ENCODE measurements around the gene ABCD3.
A peak's percentile ranks its signal among the peaks of the same experiment; 100 is the strongest.

Gene ABCD3

DNA sequence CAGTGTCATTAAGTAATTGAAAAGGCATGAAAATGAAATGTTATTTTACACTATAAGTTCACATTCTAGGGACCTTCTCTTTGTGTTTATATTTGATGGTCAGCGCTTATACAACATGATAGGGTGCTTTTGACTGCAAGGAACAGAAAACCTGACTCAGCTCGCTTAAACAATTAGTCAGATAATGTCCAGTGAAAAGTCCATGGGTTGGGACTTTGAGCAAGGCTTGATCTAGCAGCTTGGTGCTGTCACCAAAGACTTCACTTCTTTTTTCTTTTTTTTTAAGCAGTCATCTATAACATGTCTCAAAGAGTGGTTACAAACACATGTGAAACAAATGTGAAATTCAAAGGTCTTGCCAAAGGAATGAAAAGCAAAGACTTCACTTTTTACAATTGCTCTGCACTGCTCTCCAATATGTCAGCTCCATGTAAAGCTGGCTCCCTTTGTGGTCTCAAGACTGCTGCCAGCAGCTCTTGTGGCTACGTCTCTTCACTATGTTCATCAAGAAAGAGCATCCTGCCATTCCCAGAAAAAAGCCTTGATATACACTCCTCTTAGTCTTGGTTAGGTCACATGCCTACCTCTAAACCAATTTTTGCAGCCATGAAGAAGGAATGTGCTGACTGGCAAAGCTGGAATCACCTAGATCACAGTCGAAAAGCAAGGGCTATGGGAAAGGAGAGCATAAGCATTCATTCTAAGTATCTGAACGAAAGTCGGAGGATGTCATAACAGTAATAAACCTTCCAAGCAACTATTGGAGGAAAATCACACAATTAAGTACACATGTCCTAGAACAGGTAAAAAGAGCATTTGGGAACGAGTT, 108.2 kb downstream of the ABCD3 start:
- no peak for DNase-seq (ENCODE audit: low read depth, low spot score)

DNA sequence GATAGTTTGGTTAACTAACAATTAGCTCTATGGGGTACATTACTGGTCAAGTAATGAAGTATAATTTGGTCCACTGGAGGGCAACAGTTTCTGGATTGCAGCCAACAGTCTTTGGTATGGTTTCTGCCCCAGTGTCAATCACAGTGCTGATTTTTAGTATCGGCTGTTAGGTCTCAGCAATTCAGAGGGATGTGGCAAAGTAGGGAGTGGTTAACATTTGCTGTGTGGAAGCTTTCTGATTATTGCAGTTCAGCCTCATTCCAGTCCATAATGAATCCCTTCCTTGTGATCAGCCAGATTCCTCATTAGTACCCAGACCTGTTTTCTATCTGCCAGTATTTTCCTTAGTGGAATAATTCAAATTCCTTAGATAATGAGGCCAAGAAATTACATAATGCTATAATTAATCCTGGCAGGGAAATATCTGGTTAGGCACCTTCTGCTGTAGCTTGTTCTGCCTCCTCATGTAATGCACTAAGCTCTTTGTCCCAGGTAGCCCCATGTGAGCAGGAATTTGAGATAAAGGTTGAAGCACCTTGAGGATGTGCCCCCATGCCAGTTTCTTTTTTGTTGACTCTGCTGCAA, 109.3 kb downstream of the ABCD3 start:
- no peak for DNase-seq (ENCODE audit: low read depth, low spot score)

- DNase-seq (ENCODE audit: low read depth, low spot score) = no peak
Measured at GRCh38 chr1:94528299-94528698, 110.1 kb downstream of the ABCD3 start.

- DNase-seq (ENCODE audit: low read depth, low spot score) = no peak
Measured at GRCh38 chr1:94528826-94529225, 110.6 kb downstream of the ABCD3 start.

- no peak for DNase-seq (ENCODE audit: low read depth, low spot score)
Measured at GRCh38 chr1:94529416-94529815, 111.2 kb downstream of the ABCD3 start.

GRCh38 chr1:94530373-94530878, 112.2 kb downstream of the ABCD3 start:
- no peak for DNase-seq (ENCODE audit: low read depth, low spot score)

DNA sequence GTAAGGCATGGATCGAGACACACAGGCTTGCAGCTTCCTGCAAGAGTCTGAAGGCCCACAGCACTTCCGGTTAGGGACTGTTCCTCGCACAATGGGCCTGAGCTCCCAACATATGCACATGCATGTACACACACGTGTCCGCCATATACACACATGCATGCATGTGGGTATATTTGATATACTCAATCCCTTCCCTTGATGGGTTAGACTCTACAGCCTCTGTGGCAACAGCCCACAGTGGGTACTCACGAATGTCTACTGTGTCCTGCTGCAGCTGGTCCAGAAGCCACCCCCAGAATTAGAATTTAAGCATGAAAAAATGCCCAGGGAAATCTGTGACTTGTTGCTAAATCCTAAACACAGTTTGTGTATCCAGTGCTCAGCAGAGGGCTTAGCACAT, 113.5 kb downstream of the ABCD3 start:
- DNase-seq (ENCODE audit: low read depth, low spot score) = no peak

DNA sequence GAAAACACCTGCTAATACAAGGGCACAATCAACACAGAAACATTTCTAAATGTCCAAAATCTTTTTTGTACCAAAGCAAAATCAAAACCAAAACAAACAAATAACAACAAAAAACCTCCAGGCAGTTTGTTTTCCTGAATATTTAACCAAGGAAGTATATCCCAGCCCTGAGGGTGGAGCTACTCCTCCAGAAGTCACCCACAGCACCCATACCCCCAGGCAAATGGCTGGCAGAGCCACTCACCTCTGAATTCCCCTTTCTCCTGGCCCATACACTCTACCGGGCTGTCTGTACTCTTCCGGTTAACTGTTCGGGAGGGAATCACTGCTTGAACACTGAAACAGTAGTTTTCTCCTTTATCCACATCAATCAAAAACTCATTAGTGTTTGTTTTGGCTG, 113.9 kb downstream of the ABCD3 start:
- no peak for DNase-seq (ENCODE audit: low read depth, low spot score)

DNA sequence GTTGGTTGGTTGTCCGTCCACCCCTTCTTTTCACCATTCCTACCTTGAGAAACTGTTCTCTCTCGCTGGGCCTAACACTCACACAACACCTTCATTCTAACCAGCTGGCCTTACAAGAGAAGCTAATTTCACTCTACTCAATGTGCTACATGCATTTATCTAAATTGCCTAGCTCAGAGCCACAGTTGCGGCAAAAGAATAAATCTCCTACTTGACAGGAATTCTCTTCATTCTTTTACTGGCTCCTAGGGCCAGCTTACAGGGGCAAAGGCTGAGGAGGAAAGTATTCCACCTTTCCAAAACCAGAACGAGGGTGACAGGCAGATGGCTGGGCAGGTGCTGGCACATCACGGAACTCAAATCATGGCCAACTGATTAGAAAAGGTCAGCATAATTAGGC, 116.9 kb downstream of the ABCD3 start:
- no peak for DNase-seq (ENCODE audit: low read depth, low spot score)

DNA sequence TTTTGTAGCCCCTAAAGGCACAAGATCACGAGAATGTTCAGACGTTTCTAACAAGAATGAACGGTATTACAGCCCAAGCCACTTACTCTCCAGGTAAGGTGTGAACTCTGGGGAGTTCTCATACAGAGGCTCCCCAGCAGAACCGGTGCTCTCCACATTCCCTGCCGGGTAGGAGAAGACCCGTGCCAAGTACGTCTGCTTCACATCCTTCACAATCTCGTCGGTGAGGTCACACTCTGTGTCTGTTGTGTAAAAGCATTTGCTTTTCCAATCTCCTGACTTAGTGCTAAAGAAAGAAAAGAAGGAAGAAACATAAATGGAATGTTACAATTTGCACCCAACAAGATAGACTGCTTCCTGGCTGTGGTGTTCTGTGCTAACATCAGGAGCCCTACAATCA, 117.7 kb downstream of the ABCD3 start:
- DNase-seq (ENCODE audit: low read depth, low spot score) = no peak

DNA sequence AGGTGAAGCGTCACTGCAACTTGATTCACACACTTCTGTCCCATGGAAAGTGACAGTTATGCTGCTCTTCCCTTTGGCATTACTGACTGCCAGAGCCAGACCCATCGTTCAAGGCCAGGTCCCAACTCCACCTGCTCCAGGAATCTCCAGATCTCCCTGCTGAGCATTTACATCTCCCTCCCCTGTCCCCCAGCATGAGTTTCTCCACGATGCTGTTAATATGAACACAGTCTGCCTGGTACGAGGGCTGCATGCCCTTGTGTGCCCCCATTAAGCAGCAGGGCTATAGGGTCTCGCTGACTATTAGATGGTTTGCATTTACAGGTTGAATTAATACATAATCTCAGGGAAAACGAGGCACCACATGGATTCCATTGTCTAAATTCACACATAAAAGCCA, 119.1 kb downstream of the ABCD3 start:
- no peak for DNase-seq (ENCODE audit: low read depth, low spot score)

DNA sequence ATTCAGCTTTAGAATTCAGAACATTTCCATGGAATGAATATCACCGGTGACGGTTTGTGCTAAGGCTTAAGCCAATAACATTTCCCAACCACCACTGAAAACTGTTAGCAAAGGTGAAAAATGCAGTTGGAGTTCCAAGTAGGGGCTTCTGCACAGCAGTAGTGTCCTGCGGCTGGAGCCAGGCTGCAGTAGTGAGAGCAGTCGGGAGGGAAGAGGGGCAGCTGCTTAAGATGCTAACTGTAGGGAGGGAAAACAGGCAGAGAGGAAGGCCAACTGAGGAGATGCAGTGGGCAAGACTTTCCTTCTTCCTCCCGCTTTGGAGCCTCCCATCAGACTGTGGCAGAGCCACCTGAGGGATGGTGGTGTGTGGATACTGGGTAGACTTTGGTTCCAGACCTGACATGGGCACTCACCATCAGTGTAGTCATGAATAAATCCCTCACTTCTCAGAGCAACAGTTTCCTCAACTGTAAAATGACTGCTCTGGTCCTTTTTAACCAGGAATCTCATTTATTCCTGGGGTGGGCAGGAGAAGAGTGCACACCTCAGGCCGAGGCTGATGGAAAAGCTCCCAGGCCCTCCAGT, 120.1 kb downstream of the ABCD3 start:
- DNase-seq (ENCODE audit: low read depth, low spot score) = no peak

DNA sequence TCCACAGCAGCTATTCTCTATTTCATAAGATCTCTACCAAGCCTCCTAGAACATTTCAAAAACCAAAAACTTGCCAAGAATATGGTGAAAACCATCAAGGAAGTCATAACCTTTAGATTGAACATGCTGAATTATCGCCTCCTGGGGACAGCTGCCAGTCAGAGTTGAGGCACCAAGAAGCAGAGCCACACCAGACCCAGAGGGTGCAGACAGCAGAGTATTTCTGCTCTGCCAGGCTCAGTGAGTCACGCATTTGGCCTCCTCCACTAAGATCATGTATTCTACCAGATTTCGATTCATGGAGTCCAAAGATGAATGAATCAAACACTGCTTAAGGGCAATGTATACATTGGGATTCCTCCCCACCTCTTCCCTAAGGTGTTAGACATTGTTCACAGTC, 121.3 kb downstream of the ABCD3 start:
- DNase-seq (ENCODE audit: low read depth, low spot score) = no peak

- DNase-seq (ENCODE audit: low read depth, low spot score) = no peak
Measured at GRCh38 chr1:94540440-94541245, 122.5 kb downstream of the ABCD3 start.

GRCh38 chr1:94541246-94542087, 123.3 kb downstream of the ABCD3 start, which contains the start of gene F3:
TSS of gene F3 (minus strand) at chr1:94541759. CDS start at chr1:94541636, 123 bp downstream.
- DNase-seq (ENCODE audit: low read depth, low spot score) = peak; percentile 5

DNA sequence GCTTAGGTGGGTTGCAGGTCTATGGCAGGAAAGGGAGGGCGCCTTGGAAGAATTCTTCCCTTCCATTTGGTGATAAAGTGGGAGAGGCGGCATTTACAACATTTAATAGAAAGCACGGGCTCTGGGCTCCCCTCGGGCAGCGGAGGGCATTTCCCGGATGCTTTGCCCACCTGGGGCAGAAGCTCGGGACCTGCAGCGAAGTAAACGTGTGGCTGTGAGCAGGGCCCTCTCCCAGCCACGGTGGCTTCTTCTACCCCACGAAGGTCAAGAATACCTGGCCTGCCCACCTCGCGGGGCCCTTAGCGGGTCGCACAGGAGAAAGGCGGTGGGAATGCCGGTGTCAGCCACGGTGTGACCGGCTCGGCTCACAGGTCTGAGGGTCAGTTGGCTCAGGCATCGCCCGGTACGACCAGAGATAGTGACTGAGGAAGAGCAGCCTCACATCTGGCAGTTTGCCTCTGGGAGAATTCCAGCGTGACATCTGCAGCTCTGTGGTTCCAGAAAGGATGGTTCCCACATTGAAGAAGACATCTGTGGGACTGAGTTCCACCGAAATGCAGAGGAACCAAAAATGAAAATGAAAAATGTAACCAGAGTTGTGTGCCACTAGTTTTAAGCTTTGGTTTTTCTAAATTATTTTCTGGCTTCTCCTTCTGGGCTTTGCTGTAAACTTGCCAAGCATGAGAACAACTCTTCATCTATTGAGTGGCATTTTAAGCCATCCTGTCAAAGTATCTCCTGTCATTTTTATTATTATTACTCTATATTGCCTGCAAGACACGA, 124.1 kb downstream of the ABCD3 start:
- no peak for DNase-seq (ENCODE audit: low read depth, low spot score)

GRCh38 chr1:94543001-94543400, 124.8 kb downstream of the ABCD3 start:
- no peak for DNase-seq (ENCODE audit: low read depth, low spot score)

DNA sequence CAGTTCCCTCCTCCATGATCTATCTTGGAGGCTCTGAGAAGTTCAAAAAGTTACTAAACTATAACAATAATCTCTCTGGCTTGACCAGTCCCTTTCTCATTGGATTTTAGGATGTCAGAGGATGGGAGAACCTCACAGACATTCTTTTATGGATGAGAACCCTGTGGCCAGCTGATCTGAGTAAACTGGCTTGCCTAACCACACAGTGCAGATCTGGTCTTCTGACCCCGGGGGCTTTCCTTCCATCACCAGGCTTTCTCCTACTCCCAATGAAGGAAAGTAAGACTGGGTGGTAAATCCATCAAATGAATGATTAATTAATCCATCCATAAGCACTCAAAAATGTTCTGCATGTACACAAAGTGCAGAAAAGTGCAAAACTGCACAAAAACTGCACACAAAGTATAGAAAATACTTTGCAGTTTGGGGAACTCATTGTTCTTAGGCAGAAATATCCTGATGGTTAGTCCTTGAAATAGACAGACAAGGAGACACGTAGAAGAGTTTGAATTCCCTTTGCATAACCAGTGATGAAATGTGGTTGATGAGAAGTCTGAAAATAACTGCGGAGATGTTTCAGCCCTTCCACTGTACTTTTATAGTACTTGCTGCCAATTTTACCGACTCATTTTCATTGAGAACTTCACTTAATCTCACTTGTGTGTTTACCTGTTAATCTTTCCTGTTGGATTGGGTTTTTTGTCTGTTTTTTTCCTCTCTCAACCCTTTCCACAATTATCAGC, 125.9 kb downstream of the ABCD3 start:
- DNase-seq (ENCODE audit: low read depth, low spot score) = no peak

DNA sequence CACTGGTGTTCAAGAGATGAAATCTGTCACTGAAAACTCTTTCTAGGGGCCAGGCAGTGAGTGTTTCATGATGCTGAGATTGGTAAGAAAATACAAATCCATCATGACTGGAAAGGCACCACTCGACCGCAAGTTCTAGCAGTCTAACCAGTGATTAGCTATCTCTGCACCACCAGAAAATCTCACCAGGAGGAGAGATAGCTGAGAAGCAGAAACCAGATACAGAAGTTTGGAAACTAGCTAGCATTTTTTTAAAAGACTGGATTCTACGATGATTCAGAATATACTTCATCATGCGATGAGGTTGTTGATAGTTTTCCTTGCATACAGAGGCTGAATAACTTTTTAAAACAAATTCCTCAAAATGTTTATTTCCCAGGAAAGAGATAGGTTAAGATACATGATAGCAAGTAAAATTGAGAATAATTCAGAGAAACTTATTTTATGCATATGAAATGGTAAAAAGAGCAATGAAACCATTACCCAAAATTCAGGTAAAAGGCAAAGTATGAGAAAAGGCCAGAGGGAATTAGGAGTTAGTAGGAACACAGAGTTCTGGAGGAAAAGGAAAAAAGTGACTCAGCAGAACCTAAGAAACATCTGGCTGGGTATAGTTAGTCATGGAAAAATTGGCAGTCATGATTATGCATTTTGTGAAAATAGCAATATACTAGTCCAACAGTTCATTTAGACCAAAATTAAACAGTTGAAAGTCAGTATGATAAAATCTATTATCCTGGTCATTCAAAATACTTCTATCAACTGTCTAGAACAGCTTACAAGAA, 126.7 kb downstream of the ABCD3 start:
- DNase-seq (ENCODE audit: low read depth, low spot score) = no peak

Measured in activated CD4-positive, CD25-positive, alpha-beta regulatory T cell treated with anti-CD3 and anti-CD28 coated beads, Interleukin-2, amount 50 U/mL, for 16 hours (primary cell).